Astrocyte of the spinal cord (primary cell): ENCODE measurements around the gene PLK1.

Source experiments
- DNase-seq: peaks from one replicate; pipeline ENCODE4 v3.0.0; 2011; ENCODE audit warnings: low read depth, low spot score
- H3K4me3 ChIP-seq: 2 replicates; pipeline ENCODE4 v1.5.1; 2011; ENCODE audit warnings: low read depth, mild to moderate bottlenecking, low read length, moderate library complexity
- CTCF ChIP-seq: IDR thresholded peaks from 2 replicates; pipeline ENCODE4 v1.5.1; 2012; ENCODE audit warnings: low read depth, mild to moderate bottlenecking, low read length, inconsistent platforms
- in situ Hi-C: cut with HindIII; loops from 2 replicates; pipeline ENCODE4 v1.10.0; 2017; ENCODE audit warnings: low sequenced_read_pairs

PLK1 gene

GRCh38 chr16:23667355-23667659 is 11.4 kb upstream of the PLK1 start:
- in situ Hi-C loops = no loop called here
- no peak for DNase-seq
- TF ChIP-seq CTCF = no peak
- H3K4me3 ChIP-seq = no peak overlapping the region

GRCh38 chr16:23668225-23668624 is 10.5 kb upstream of the PLK1 start:
- no peak for DNase-seq
- in situ Hi-C loops = no loop called here
- no peak for TF ChIP-seq CTCF
- H3K4me3 ChIP-seq = no peak overlapping the region

- in situ Hi-C loops = no loop called here
- no peak overlapping the region for H3K4me3 ChIP-seq
- no peak for DNase-seq
- TF ChIP-seq CTCF = no peak
Observed at GRCh38 chr16:23668873-23669272, 9.8 kb upstream of the PLK1 start.

GRCh38 chr16:23670137-23670776 is 8.4 kb upstream of the PLK1 start:
- in situ Hi-C loops = no loop called here
- no peak for TF ChIP-seq CTCF
- no peak overlapping the region for H3K4me3 ChIP-seq
- DNase-seq = peak; percentile 85

GRCh38 chr16:23673971-23674614 is 4.6 kb upstream of the PLK1 start:
- in situ Hi-C loops = no loop called here
- DNase-seq = no peak
- TF ChIP-seq CTCF = no peak
- H3K4me3 ChIP-seq = no peak overlapping the region

GRCh38 chr16:23676924-23677480 is 1.7 kb upstream of the PLK1 start:
- in situ Hi-C loops = no loop called here
- TF ChIP-seq CTCF = no peak
- DNase-seq = no peak
- H3K4me3 ChIP-seq = no peak overlapping the region
